ENCODE results near the gene MYRIP.
"Not testable (repeated sequence)": the region's sequence is repeated elsewhere in the genome, so short reads cannot be mapped to it uniquely, and the experiment has no call there.

Gene MYRIP

DNA sequence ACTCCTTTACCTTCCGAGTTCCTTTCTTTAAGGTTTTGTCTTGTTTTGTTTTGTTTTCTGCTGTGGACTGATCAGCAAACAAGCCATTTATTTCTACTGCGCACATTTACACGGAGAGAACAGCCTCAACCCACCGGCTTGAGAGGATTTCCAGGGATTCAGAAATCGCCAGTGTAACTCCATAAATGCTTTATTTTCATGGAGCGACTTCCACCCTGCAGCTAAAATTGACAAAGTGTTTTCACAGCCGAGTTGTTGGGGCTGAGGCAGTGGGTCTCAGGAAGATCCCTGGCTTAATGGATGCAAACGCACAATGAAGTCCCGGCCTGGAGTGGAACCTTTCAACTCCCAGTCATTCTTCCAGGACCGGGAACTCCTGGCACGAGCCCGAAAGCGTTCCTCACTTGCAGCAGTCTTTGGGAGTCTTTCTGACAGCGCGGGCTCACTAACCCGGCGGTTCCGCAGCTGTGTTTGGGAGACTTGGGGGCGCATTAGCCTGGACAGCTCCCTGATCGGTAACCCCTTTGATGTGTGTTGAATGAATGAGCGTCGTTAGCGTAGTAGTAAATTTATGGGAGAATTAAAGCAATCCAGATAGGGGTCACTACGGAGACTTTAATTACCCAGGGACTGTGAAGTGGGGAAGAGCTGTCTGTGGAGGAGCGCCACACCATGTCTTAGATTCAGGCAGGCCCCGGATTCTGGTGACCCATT lies 785 bp upstream of the MYRIP start:
- DNase-seq = no peak

- no peak for DNase-seq
Observed at GRCh38 chr3:39809995-39810595, 686 bp downstream of the MYRIP start.

DNA sequence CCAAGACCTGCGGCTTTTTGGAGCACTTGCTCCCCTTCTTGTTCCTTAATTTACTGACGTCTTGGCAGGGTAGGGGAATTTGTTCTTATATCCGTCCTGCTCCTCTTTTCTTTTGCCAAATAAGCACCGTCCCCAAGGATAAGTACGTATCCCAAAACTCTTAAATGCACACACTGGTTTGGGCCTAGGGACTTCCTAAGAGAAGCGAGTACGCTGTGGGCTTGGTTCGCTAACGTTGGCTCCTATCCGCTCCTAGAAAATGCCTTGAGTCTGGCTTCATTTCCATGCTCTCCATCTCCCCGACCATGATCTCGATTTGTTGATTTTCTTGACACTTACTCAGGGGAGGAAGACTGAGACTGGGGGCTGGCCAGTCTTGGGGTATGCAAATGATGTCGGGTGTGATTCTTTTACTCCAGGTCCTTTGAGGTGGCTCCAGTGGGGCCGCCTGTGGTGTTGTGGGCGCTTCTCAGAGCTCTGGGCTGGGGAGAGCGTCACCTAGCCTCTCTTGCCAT lies 1.3 kb downstream of the MYRIP start:
- DNase-seq = no peak

DNA sequence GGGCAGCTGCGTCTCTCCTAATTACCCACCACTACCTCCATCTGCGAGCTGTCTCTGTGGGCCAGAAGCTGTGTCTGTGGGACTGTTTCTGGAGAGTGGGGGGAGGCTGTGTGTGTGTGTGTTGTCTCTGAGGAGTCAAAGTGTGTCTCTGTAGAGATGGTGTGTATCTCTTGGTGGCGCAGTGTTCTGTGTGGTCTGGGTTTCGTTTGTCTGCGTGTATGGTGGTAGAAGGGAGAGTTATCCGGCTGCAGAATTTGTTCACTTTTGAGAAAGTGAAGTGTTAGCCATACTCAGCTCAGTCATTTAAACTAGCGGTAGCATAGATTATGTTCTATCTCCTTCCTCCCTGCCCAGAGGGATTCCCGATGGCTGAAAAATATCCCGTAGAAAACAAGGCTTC lies 2.2 kb downstream of the MYRIP start:
- no peak for DNase-seq

GRCh38 chr3:39812537-39812936 lies 3.1 kb downstream of the MYRIP start:
- no peak for DNase-seq

GRCh38 chr3:39814007-39814406 lies 4.6 kb downstream of the MYRIP start:
- DNase-seq = no peak

GRCh38 chr3:39819899-39820298 lies 10.5 kb downstream of the MYRIP start:
- no peak for DNase-seq

GRCh38 chr3:39833764-39834163 lies 24.4 kb downstream of the MYRIP start:
- not testable (repeated sequence) for DNase-seq

DNA sequence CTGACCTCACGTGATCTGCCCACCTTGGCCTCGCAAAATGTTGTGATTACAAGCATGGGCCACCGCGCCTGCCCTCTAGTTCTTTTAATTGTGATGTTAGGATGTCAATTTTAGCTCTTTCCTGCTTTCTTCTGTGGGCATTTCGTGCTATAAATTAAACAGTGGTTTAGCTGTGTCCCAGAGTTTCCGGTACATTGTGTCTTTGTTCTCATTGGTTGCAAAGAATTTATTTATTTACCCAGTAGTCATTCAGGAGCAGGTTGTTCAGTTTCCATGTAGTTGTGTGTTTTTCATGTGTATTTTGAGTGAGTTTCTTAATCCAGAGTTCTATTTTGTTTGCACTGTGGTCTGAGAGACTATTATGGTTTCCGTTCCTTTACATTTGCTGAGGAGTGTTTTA lies 30.1 kb downstream of the MYRIP start:
- no peak for DNase-seq

- DNase-seq = no peak
Observed at GRCh38 chr3:39843440-39843839, 34.0 kb downstream of the MYRIP start.

DNA sequence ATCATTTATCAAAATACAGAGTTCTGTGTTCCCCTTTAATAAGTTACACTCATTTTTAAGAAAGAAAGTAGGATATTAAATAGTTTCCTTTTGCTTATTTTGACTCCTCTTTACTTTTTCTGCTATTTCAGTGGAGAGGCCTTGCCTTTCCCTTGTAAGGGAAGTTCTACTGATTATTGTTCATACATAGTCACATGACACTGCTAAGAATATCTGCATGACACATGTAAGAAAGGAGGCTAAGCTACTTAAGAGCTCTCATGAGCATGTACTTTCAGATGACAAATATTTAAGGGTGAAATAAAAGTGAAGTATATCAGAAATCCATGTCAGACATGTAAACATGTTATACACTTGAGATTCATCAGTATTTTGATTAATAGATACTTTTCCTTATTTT lies 39.0 kb downstream of the MYRIP start:
- DNase-seq = no peak

GRCh38 chr3:39849992-39850715 lies 40.7 kb downstream of the MYRIP start:
- no peak for DNase-seq

- DNase-seq = no peak
Observed at GRCh38 chr3:39850716-39851032, 41.3 kb downstream of the MYRIP start.

GRCh38 chr3:39855517-39855916 lies 46.1 kb downstream of the MYRIP start:
- DNase-seq = no peak

- DNase-seq = no peak
Observed at GRCh38 chr3:39869890-39870289, 60.5 kb downstream of the MYRIP start.

DNA sequence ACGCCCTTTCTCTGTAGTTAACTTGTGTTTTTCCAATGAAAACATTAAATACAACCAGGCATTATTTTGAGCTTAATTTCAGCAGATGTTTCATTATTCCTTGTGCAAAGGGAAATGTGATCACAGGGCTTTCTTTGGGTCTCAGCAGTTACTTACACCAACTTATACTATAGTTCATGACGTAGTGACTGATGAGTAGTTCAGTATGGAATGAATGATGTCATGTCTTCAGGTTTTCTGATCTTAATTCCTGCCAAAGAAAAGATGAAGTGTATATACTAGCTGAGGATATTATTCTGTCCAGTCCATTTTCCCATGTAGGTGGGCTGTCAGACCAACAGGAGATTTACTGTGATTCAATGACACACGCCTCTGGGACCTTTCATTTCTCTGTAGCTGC lies 61.3 kb downstream of the MYRIP start:
- DNase-seq = no peak

DNA sequence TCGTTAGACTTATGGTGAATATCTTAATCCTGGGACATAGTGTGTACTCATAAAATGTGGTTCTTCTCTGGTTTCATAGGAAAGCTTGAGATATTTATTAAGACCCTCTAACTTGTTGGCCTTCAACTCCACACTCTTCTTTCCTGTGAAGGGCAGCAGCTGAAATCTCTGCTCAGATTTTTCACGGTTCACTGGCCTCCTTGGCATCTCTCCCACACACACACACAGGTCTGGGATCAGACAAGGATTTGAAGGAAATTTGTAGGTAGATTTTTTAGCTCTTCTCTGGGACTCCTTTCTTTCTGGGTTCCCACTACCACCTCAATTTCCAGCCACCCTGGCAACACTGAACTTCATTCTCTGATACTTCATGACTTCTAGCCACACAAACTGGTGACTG lies 70.2 kb downstream of the MYRIP start:
- no peak for DNase-seq

DNA sequence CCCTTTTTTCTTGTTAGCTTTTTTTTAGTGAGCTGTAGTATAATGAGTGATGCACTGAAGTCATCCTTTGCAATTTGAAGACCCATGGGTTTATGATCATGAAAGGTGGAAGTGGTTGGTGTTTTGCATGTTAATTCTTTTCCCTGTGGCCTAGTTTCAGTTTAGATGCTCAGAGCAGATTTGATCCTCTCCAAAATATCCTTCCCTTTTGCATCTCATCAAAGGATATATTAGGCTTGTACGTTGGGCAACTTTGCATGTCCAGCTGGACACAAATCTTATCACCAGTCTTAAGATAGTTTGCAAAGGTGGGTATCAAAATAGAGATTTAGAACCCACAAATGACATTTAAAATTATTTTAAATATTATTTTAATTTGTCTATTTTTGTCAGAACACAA lies 72.7 kb downstream of the MYRIP start:
- DNase-seq = no peak

DNA sequence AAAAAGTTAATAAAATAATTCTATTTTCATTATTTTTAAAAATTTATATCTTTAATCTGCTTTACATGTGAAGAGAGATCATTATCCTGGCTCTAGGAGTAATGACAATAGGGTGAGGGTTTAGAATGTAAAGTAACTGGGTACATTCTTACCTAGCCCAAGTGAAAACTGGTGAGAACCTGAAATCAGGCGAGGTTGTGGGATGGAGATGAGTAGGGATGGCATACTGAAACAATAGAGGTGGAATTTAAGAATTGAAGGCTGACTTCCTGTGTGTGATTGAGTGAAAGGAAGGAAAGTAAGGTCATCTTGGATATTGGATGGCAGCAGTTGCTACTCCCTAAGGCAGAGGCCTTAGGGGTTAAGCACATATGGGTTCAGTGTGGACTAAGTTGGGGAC lies 82.7 kb downstream of the MYRIP start:
- DNase-seq = no peak

DNA sequence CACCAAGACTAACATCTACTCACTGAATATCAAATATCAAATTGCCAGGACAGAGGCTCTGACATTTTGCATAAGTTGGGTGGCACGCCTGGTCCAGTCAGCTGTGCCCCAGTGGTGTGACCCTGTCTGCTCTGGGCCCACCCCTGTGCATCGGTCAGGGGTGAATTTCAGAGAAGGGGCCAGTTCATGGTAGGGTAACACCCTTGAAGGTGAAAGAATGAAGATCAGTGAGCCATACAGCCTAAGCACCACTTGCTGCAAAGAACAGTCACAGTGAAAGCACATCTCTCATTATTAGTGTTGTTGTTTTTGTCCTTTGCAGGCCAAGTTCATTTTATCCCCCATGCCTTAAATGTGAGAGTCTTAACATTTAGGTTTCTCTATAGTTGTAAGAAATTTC lies 86.8 kb downstream of the MYRIP start:
- no peak for DNase-seq

DNA sequence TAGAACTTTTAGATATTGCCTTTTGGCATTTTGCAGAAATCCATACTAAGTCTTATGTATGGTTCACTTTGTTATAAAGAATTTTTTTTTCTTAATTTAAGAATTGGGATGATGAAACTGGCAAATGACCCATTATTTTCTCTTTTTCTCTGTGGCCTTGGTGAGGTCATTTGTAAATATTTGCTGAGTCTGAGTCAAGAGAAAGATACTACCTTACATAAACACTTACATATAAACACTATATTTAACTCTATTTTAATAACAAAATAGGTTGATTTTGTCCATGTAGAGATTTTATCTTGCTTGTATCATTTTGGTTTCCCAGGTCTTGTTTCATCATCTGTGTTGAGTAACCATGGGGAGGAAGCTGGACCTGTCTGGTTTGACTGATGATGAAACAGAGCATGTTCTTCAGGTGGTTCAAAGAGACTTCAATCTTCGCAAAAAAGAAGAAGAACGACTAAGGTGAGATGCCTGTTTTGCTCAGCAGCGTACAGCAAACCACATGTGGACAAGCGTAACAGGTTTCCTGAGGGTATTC lies 91.1 kb downstream of the MYRIP start:
- no peak for DNase-seq

GRCh38 chr3:39903253-39903652 lies 93.8 kb downstream of the MYRIP start:
- no peak for DNase-seq

DNA sequence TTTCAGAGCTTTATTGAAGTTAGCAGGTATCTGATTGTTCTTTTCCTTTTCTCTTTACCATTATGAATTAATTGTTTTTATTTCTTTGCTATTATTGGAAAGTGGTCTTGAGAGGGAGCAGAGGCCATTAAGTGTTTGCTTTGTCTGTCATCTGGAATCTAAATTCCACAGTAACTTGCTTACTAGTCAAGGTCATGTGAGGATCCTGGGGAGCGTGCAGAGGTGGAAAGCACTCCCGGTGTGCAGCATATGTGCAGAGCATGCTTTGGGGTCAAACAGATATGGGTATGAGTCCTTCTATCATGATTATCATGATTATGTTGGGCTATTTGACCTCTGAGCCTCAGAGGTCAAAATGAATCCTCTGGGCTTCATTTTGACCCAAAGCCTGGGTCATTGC lies 96.4 kb downstream of the MYRIP start:
- no peak for DNase-seq

- DNase-seq = no peak
Observed at GRCh38 chr3:39907981-39908380, 98.6 kb downstream of the MYRIP start.

All from stimulated activated CD4-positive, alpha-beta T cell treated with anti-CD3 and anti-CD28 coated beads, Interleukin-4, amount 100 ng/mL, for 24 hours (primary cell).